A549 (cell line): ENCODE data around the gene FRZB. TPM values are rescaled to one million over a fixed set of nuclear protein-coding genes. Genes with fewer than 3 reads are reported as not detected.
"Not testable (repeated sequence)": the region's sequence is repeated elsewhere in the genome, so short reads cannot be mapped to it uniquely, and the experiment has no call there.

Experiments used
- ATAC-seq, 2 experiments: fragments of 200-7000 bp in 1 of 2; fragments of >200 bp in 1 of 2; cut with Nextera tagmentation in 1 of 2; cut with Tn5 transposase in 1 of 2; 3 replicates each; pipeline versions ENCODE4 v1.8.0 to v1.9.1; 2018 to 2020; ENCODE audit warnings: mild to moderate bottlenecking in 1 of 2, moderate library complexity in 1 of 2
- CTCF ChIA-PET: fragments of 300-600 bp; sonication (Branson Sonifier 250); formaldehyde crosslinking; extraction: SDS; loops from one replicate; lab custom pipeline; 2021; ENCODE audit warnings: antibody characterized with exemption, inconsistent platforms; lab: Yijun Ruan, JAX
- POLR2A ChIA-PET: fragments of 350-600 bp; formaldehyde crosslinking; extraction: SDS; loops from one replicate; lab custom pipeline; 2021; ENCODE audit warnings: antibody characterized with exemption, inconsistent platforms; lab: Yijun Ruan, JAX
- DNase-seq, 2 experiments: peaks; one replicate each; pipeline versions ENCODE4 v3.0.0 to v3.0.0-alpha.2; 2011 to 2016; ENCODE audit warnings: low read depth in 1 of 2, low spot score in 1 of 2
- FAIRE-seq: peaks from 2 replicates; lab custom pipeline; 2011; peaks lifted over from hg19 to GRCh38; lab: Jason Lieb, UNC
- H3K27ac ChIP-seq, 2 experiments: fragments of >200 bp; sonication (Bioruptor Twin); formaldehyde crosslinking; 3 replicates each; pipeline ENCODE4 v1.5.1; 2016 to 2017
- H3K4me1 ChIP-seq: fragments of >200 bp; sonication (Bioruptor Twin); formaldehyde crosslinking; 3 replicates; pipeline ENCODE4 v1.6.1; 2016
- H3K4me2 ChIP-seq: fragments of >200 bp; sonication (Bioruptor Twin); formaldehyde crosslinking; 3 replicates; pipeline ENCODE4 v1.6.1; 2016
- H3K4me3 ChIP-seq: fragments of >200 bp; sonication (Bioruptor Twin); formaldehyde crosslinking; 3 replicates; pipeline ENCODE4 v1.5.1; 2016
- H3K9me3 ChIP-seq: fragments of >200 bp; sonication (Bioruptor Twin); formaldehyde crosslinking; 3 replicates; pipeline ENCODE4 v1.6.1; 2016
- BCL3 ChIP-seq: fragments of >200 bp; sonication (Bioruptor Twin); formaldehyde crosslinking; IDR thresholded peaks from 3 replicates; pipeline ENCODE4 v1.6.1; 2016
- CBX2 ChIP-seq: fragments of 200-600 bp; sonication (generic); IDR thresholded peaks from 2 replicates; pipeline ENCODE4 v1.6.1; 2016; ENCODE audit warnings: low read depth, mild to moderate bottlenecking, borderline replicate concordance
- CBX8 ChIP-seq: fragments of 200-600 bp; sonication (generic); IDR thresholded peaks from 2 replicates; pipeline ENCODE4 v1.6.1; 2016
- CEBPB ChIP-seq, 2 experiments: fragments of >200 bp in 1 of 2; sonication (Bioruptor Twin) in 1 of 2; formaldehyde crosslinking in 1 of 2; IDR thresholded peaks; 2 replicates each; pipeline ENCODE4 v1.6.1; 2012 to 2016
- CHD2 ChIP-seq: fragments of 150-350 bp; IDR thresholded peaks from 2 replicates; pipeline ENCODE4 v1.6.1; 2014; ENCODE audit warnings: low read length; ENCODE audit not compliant: partially characterized antibody
- CHD4 ChIP-seq: fragments of 200-600 bp; sonication (generic); IDR thresholded peaks from 2 replicates; pipeline ENCODE4 v1.6.1; 2016; ENCODE audit warnings: antibody characterized with exemption, mild to moderate bottlenecking, borderline replicate concordance
- E2F6 ChIP-seq: IDR thresholded peaks from 2 replicates; pipeline ENCODE4 v1.6.1; 2012; ENCODE audit warnings: low read depth, borderline replicate concordance
- ELK1 ChIP-seq: fragments of 150-350 bp; IDR thresholded peaks from 2 replicates; pipeline ENCODE4 v1.6.1; 2014; ENCODE audit warnings: low read depth, mild to moderate bottlenecking, low read length
- ESRRA ChIP-seq: fragments of 150-350 bp; IDR thresholded peaks from 2 replicates; pipeline ENCODE4 v1.6.1; 2014; ENCODE audit warnings: mild to moderate bottlenecking, low read length, borderline replicate concordance
- GATA3 ChIP-seq: IDR thresholded peaks from 2 replicates; pipeline ENCODE4 v1.6.1; 2012; ENCODE audit warnings: borderline replicate concordance
- HOXA7 ChIP-seq: fragments of 250-450 bp; sonication (Bioruptor Pico); IDR thresholded peaks from 2 replicates; pipeline ENCODE4 v1.5.0; 2020; ENCODE audit warnings: mild to moderate bottlenecking, moderate library complexity
- JUN ChIP-seq, 2 experiments: fragments of >200 bp; sonication (Bioruptor Twin); formaldehyde crosslinking; IDR thresholded peaks; 2 replicates in 1 of 2; 3 replicates in 1 of 2; pipeline ENCODE4 v1.6.1; 2016 to 2017
- NFE2L2 ChIP-seq: fragments of 150-350 bp; conservative IDR thresholded peaks from 2 replicates; pipeline ENCODE4 v1.6.1; 2014; ENCODE audit warnings: low read length
- NPAS2 ChIP-seq: fragments of 250-450 bp; sonication (Bioruptor Pico); IDR thresholded peaks from 2 replicates; pipeline ENCODE4 v1.8.0; 2022; ENCODE audit warnings: mild to moderate bottlenecking, moderate library complexity, borderline replicate concordance
- NR3C1 ChIP-seq: fragments of >200 bp; sonication (Bioruptor Twin); formaldehyde crosslinking; IDR thresholded peaks from 3 replicates; pipeline ENCODE4 v1.6.1; 2017
- POLR2A ChIP-seq: IDR thresholded peaks from 2 replicates; pipeline ENCODE4 v1.6.1; 2012; ENCODE audit warnings: mild to moderate bottlenecking, low read length
- RAD21 ChIP-seq, 2 experiments: fragments of >200 bp in 1 of 2; sonication (Bioruptor Twin) in 1 of 2; formaldehyde crosslinking in 1 of 2; IDR thresholded peaks in 1 of 2; conservative IDR thresholded peaks in 1 of 2; 2 replicates in 1 of 2; 3 replicates in 1 of 2; pipeline ENCODE4 v1.6.1; 2012 to 2018; ENCODE audit warnings: inconsistent platforms in 1 of 2
- REST ChIP-seq: fragments of 200-600 bp; sonication (generic); IDR thresholded peaks from 2 replicates; pipeline ENCODE4 v1.6.1; 2016; ENCODE audit warnings: antibody characterized with exemption, mild to moderate bottlenecking, moderate library complexity
- TFCP2L1 ChIP-seq: fragments of 250-450 bp; sonication (Bioruptor Pico); IDR thresholded peaks from 2 replicates; pipeline ENCODE4 v1.5.0; 2021; ENCODE audit warnings: mild to moderate bottlenecking
- ZC3H11A ChIP-seq: fragments of 450-650 bp; IDR thresholded peaks from 2 replicates; pipeline ENCODE4 v1.6.1; 2014; ENCODE audit warnings: antibody characterized with exemption, mild to moderate bottlenecking
- ZFP36 ChIP-seq: fragments of 450-650 bp; IDR thresholded peaks from 2 replicates; pipeline ENCODE4 v1.6.1; 2014; ENCODE audit warnings: borderline replicate concordance; ENCODE audit not compliant: partially characterized antibody
- ZNF302 ChIP-seq: fragments of 250-450 bp; sonication (Bioruptor Pico); IDR thresholded peaks from 2 replicates; pipeline ENCODE4 v1.9.0; 2021; ENCODE audit warnings: inconsistent platforms, mild to moderate bottlenecking, moderate library complexity
- ZSCAN20 ChIP-seq: fragments of 250-450 bp; sonication (Bioruptor Pico); IDR thresholded peaks from 2 replicates; pipeline ENCODE4 v1.8.0; 2022; ENCODE audit warnings: mild to moderate bottlenecking, moderate library complexity
- WGBS: methylation state at CpG from one replicate; pipeline ENCODE4 v1.1.6; 2017; ENCODE audit errors: missing lambda C conversion rate; 5-methylcytosine and 5-hydroxymethylcytosine counted together
- polyA plus RNA-seq, 4 experiments: library from polyadenylated mRNA; depleted of rRNA in 3 of 4; stranded (reverse); fragments of >200 nt; fragmentation: RNase III in 1 of 4; extraction: RNeasy Plus Mini Kit Qiagen cat#74134 plus additional on column Dnase treatment in 1 of 4; gene quantifications; 2 replicates in 3 of 4; 3 replicates in 1 of 4; pipeline ENCODE4 v1.2.3, GENCODE V29; 2011 to 2017

FRZB gene
- polyA plus RNA-seq, 2 of the 4 experiments (the other 2 are of a cell fraction) = 0.03 to 0.06 TPM

- H3K4me1 ChIP-seq, CTCF ChIA-PET, H3K4me3 ChIP-seq, DNase-seq, H3K9me3 ChIP-seq, H3K27ac ChIP-seq, FAIRE-seq, POLR2A ChIA-PET, ATAC-seq, H3K4me2 ChIP-seq: not testable (repeated sequence)
- peak; percentile 87 for TF ChIP-seq ZC3H11A
- WGBS = 89% methylated on average over 7 of the region's 7 CpGs
These were observed 26.6 kb upstream of the FRZB start for GRCh38 chr2:182893035-182893434.

- DNase-seq (no peak), FAIRE-seq (no peak), ATAC-seq (no peak)
- H3K9me3 ChIP-seq = no peaks in the 10 kb centered on the region
- POLR2A ChIA-PET = no interaction called here
- peaks cover 5% of the 10 kb centered on the region; the same call in 2 of the 3 replicates for H3K4me1 ChIP-seq
- CTCF ChIA-PET = interaction anchor here (1.0 to 1.2 kb wide), 2 partner anchors 9 to 19 kb away, joined by 3 to 4 read pairs; no protein-coding TSS in a partner anchor
- no peak overlapping the region for H3K4me3 ChIP-seq
- no peak overlapping the region for H3K27ac ChIP-seq
- 46% methylated on average over 4 of the region's 4 CpGs for WGBS
- H3K4me2 ChIP-seq = no peak overlapping the region
- TF ChIP-seq CEBPB (IDR thresholded peaks at IDR 0.05) = no peak
- TF ChIP-seq ZFP36 = no peak
- TF ChIP-seq GATA3 = no peak
- no peak for TF ChIP-seq RAD21 (conservative IDR thresholded peaks at IDR 0.05 in 1 of 2, IDR thresholded peaks at IDR 0.05 in 1 of 2)
- no peak for TF ChIP-seq NR3C1
- no peak for TF ChIP-seq ZSCAN20 (CRISPR knock-in tag)
- no peak for TF ChIP-seq CHD4
- no peak for TF ChIP-seq TFCP2L1
- no peak for TF ChIP-seq ESRRA
- TF ChIP-seq HOXA7 (CRISPR knock-in tag) = no peak
- TF ChIP-seq ELK1 = no peak
- no peak for TF ChIP-seq CBX8
- TF ChIP-seq CHD2 = no peak
- TF ChIP-seq REST = no peak
- TF ChIP-seq POLR2A = no peak
- TF ChIP-seq, all 56 proteins: peak for 0
These were observed 25.2 kb upstream of the FRZB start for GRCh38 chr2:182891611-182892010.

- ChIA-PET POLR2A (no interaction called here), CTCF (no interaction called here)
- Histone ChIP-seq H3K4me1 (peaks cover 5% of the 10 kb centered on the region; the same call in 2 of the 3 replicates), H3K9me3 (no peaks in the 10 kb centered on the region), H3K4me3 (no peak overlapping the region), H3K4me2 (peak overlapping the region; percentile 43), H3K27ac (no peak overlapping the region)
- 52% methylated on average over 3 of the region's 3 CpGs for WGBS
- no peak for FAIRE-seq
- no peak for DNase-seq
- TF ChIP-seq E2F6 (no peak), BCL3 (no peak), NFE2L2 (no peak), GATA3 (no peak), NPAS2 (CRISPR knock-in tag) (no peak), ZSCAN20 (CRISPR knock-in tag) (no peak), CBX2 (no peak), CHD4 (no peak), CBX8 (no peak), ZNF302 (CRISPR knock-in tag) (no peak), REST (no peak), JUN (IDR thresholded peaks at IDR 0.05) (no peak)
- ATAC-seq = no peak
These were observed 24.4 kb upstream of the FRZB start for GRCh38 chr2:182890773-182891378.
